Superior temporal gyrus (tissue), 1 donor: ENCODE measurements around the gene ARHGAP15.

Source experiments
- DNase-seq: peaks from one replicate; pipeline ENCODE4 v3.0.0-alpha.2; 2016; ENCODE audit errors: extremely low spot score

Gene ARHGAP15

DNA sequence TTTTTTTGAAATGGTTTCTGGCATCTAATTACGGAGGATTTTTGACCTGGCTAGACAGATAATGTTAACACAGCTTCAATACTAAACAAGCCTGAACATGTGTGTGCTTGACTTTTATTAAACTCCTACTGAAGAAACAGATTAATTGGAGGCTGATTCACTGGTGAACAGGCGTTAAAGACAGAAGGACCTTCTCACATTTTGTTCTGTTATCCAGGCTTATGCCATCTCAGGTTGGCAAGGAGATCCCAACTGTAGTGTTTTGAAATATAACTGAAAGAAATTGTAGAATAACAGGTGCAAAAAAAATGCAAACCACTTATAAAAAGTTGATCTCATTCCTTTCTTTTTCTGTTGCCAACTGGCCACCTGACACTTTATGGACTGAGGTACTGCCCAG lies 269.6 kb downstream of the ARHGAP15 start:
- no peak for DNase-seq

DNA sequence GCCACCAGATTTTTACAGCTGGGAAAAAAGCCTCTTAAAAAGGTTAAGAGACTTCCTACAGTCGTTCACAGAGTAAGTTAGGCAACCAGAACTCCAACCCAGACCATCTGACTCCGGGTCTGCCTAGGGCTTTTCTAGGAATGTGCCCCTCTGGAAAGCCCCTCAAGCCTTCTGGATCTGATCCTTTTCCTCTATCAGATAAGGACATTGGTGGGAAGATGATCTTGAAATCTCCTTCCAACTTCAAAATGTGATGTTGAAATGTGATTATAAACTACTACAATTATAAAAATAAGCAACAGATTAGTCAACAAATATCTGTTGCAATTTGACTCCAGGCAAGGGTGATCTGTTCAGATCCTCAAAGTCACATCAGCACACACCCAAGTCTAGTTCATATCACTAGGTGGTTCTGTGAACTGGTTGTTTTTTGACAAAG lies 270.4 kb downstream of the ARHGAP15 start:
- DNase-seq: no peak

DNA sequence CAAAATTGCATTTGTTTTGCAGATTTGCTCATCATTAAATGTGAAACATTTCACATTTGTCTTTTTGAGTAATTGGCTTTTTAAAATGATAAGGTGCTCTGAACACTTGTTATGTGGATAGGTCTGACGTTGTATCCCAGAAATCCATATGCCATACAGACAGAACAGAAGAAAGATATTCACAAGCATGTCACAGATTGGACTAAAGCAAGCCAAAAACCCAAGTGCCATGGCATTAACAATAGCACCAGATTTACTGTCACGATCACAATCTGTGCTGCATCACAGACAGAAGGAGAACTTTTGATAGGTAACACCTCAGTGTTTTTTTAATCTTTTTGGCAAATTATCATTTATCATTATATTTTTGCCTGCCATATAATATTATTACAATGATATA lies 272.6 kb downstream of the ARHGAP15 start:
- DNase-seq: no peak

GRCh38 chr2:143402451-143402850 lies 273.2 kb downstream of the ARHGAP15 start:
- DNase-seq: no peak

DNA sequence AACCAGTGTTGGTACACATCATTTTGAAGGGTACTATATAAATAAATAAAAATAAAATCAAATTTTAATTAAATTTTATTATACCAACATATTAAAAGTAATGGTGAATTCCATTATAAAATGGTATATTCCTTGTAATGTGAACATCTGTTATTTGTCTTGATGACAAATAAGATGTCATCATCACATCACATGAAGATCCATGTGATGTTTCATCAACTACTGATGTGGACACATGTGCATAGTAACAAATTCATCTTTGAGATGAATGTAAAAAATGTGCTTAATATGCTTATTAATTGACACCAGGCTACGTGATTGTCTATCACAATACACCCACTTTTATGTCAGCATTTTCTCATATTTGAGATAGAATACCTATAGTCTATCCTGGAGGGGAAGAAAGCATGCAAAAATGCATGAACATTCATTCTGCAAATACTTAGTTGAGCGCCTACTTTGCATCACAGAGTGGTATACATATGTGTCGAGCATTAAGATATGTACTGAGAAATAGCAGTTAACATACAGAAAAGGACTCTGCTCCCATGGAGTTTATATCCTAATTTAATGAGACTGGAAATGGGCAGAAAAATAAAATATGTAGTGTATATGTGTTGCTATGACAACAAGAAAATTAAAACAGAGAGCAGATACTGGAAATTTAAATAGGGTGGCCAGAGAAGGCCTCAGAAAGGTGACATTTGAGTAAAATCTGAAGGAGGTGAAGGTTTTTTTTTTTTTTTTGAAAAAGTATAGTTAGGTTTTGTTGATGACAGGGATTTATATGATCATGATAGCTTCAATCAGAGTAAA lies 281.1 kb downstream of the ARHGAP15 start:
- DNase-seq: no peak

DNA sequence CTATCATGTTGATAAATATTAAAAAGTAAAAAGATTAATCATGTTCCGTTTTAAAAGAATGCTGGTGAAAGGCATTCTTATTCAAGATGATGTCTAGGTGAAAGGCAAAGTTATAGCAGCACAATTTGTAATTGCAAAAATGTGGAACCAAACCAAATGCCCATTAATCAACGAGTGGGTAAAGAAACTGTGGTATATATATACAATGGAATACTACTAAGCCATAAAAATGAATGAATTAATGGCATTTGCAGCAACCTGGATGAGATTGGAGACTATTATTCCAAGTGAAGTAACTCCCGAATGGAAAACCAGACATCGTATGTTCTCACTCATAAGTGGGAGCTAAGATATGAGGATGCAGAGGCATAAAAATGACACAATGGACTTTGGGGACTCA lies 286.4 kb downstream of the ARHGAP15 start:
- no peak for DNase-seq

GRCh38 chr2:143417428-143417827 lies 288.2 kb downstream of the ARHGAP15 start:
- DNase-seq: no peak

GRCh38 chr2:143420313-143420712 lies 291.1 kb downstream of the ARHGAP15 start:
- DNase-seq: no peak

DNA sequence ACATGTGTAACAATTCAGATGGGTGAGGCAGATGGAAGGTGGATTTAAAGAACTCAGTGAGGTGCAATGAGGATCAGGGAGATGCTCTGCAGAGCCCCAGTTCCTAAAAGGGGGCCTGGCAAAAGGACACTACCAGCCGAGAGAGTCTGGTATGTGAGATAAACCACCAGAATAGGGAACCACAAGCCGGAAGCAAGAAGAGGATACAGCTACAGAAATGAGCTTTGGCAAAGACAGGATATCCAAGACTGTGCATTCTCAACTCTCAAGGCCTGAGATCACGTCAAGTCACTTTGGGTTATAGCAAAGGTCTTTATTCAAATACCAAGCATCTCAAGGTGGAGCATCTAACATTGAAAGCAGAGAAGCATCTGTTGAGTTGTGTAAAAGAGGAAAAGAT lies 293.5 kb downstream of the ARHGAP15 start:
- DNase-seq: no peak

GRCh38 chr2:143425896-143426295 lies 296.7 kb downstream of the ARHGAP15 start:
- DNase-seq: no peak

- DNase-seq: no peak
Measured at GRCh38 chr2:143426296-143426695, 297.1 kb downstream of the ARHGAP15 start.

GRCh38 chr2:143428700-143429099 lies 299.5 kb downstream of the ARHGAP15 start:
- DNase-seq: no peak

GRCh38 chr2:143429932-143430679 lies 300.9 kb downstream of the ARHGAP15 start:
- no peak for DNase-seq

- no peak for DNase-seq
Measured at GRCh38 chr2:143431316-143431715, 302.1 kb downstream of the ARHGAP15 start.

GRCh38 chr2:143433251-143433650 lies 304.0 kb downstream of the ARHGAP15 start:
- no peak for DNase-seq

DNA sequence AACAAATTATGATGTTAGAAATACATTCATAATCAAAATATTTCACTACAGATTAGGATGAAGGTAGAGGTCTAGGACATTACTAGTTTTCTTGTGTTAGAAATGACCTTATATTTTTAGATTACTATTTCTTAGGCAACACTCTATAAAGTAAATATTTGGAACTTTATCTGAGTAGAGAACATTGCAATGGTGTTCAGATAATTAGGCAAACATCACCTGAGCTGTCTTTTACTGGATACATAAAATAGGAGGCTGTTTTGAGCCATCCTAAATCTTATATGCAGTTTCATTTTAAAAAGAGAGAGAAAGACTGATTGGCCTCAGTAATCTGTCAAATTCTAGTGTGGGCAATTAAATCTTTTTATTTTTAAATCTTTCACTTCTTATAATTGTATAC lies 304.6 kb downstream of the ARHGAP15 start:
- DNase-seq: no peak

- DNase-seq: no peak
Measured at GRCh38 chr2:143434445-143434844, 305.2 kb downstream of the ARHGAP15 start.

GRCh38 chr2:143435131-143435530 lies 305.9 kb downstream of the ARHGAP15 start:
- no peak for DNase-seq

GRCh38 chr2:143436951-143437350 lies 307.7 kb downstream of the ARHGAP15 start:
- DNase-seq: no peak

DNA sequence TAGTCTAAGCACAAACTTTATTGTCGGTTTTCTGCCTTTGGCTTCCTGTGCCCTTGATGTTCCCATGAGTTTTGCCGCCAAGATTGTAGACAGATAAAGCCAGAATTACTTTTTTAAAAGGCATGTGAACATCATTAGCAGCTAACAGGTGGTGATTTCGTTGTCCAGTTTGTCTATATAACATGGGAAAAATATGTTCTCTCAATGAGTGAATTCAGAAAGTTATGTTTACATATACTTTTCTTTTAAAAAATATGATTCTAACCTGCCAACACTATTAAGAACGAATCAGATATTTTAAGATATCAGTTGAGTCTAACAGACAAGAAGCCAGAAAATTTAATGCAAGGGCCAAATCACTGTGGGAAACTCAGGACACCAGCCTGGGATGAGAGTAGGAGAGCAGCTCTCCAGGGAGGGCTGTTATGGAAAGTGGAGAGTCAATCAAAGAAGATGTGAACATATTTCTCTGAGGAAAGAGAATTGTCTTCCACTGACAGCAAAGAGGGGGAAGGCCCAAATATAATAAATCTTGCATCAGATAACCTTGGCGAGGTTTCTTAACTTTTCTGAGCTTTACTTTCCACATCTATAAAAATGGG lies 311.3 kb downstream of the ARHGAP15 start:
- DNase-seq: no peak

GRCh38 chr2:143442193-143442592 lies 313.0 kb downstream of the ARHGAP15 start:
- no peak for DNase-seq

- no peak for DNase-seq
Measured at GRCh38 chr2:143451642-143452281, 322.5 kb downstream of the ARHGAP15 start.
